ENCODE measurements around the gene PTPRT.

GRCh38 chr20:42099101-42099500 lies 1090.6 kb downstream of the PTPRT start:
- no peak for TF ChIP-seq CTCF (IDR thresholded peaks at IDR 0.05)
- TF ChIP-seq POLR2A (IDR thresholded peaks at IDR 0.05) = no peak

Measured in suprapubic skin (tissue), 3 donors.